Subcutaneous adipose tissue (tissue), 4 donors: Measurements from ENCODE around the gene EPAS1. TPM values are rescaled to one million over a fixed set of nuclear protein-coding genes. Genes with fewer than 3 reads are reported as not detected.

Experiments used
- CTCF ChIP-seq: fragments of 450-650 bp; IDR thresholded peaks from one replicate; pipeline ENCODE4 v1.5.1; 2016; ENCODE audit warnings: low read depth, mild to moderate bottlenecking, control low read depth, antibody characterized with exemption, moderate library complexity
- total RNA-seq, 4 donors: library from RNA; depleted of rRNA; stranded (reverse); fragments of >200 nt; gene quantifications; one replicate each; pipeline ENCODE4 v1.1.0, GENCODE V29; 2016

Gene EPAS1
- total RNA-seq = 1,000 to 10,000 TPM in 1 of 4 donors, 100 to 1,000 TPM in 3; 168 to 1,000 (median 337) TPM

GRCh38 chr2:46296840-46297545 is at the start of gene EPAS1:
TSS of gene EPAS1 (plus strand) at chr2:46297407. CDS start at chr2:46297912, 505 bp downstream.
- no peak for TF ChIP-seq CTCF

- TF ChIP-seq CTCF = no peak
Observed at GRCh38 chr2:46248171-46248570, 49.0 kb upstream of the EPAS1 start.

DNA sequence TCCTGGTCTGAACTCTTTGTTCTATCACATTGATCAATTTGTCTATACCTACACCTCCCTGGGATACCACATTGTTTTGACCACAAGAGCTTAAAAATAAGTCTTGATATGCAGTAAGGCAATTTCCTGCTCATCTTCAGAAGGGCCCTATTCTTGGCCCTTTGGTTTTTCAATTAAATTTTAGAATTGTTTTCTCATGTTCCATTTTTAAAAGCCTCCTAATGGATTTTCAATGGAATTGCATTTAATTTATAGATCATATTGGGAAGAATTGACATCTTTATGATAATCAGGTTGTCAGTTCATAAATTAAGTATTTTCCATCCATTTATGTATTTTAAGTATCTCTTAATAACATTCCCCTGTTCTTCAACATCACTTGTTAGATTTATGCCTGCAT is 47.6 kb upstream of the EPAS1 start:
- no peak for TF ChIP-seq CTCF

GRCh38 chr2:46252891-46253659 is 44.1 kb upstream of the EPAS1 start:
- TF ChIP-seq CTCF = no peak

DNA sequence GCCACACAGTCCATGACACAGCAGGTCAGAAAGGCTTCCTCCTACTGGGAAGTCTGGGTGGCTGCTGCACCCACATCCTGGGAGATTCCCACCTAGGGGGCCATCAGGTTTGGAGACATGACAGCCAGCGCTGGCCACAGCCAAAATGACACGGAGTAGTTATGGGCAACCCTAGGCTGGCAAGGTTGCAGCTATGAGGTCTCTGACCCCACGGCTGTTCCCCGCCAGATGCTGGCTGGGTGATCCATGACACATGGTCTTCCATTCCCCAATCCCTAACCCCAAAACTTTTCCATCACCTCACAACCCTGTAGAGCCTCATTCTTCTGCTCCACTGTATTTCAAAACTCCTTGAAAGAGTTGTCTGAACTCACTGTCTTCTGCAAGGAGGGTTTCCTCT is 42.7 kb upstream of the EPAS1 start:
- no peak for TF ChIP-seq CTCF

DNA sequence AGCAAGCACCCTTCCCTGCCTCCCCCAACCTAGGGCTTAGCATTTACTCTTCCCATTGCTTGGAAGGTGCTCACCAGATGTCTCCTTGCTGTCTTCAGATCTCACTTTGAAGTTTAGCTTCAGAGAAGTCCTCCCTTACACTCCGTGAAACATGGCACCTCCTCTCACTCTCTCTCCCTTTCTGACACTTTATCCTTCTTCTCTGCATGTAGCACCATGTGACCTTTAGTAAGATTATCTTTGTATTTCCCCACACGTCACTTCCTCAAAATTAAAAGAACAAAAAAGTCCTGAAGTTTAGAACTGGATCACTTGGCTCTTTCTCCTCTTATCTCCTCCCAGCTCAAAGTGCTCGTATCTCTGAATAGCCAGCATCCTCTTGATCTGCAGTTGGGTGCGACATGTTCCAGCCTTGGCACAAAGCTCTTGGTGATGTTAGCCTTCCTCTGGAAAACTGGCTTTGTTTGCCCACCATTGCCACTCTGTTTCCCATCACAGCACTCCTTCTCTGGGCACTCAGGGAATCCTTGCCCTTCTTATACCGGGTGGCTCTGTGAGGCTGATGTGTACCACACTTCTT is 40.6 kb upstream of the EPAS1 start:
- no peak for TF ChIP-seq CTCF

- TF ChIP-seq CTCF = no peak
Observed at GRCh38 chr2:46257476-46257875, 39.7 kb upstream of the EPAS1 start.
